HS-5 (cell line): ENCODE data around the gene GULP1.
"Not testable (repeated sequence)": the region's sequence is repeated elsewhere in the genome, so short reads cannot be mapped to it uniquely, and the experiment has no call there.

Experiments
- DNase-seq: peaks from one replicate; pipeline ENCODE4 v3.0.0-alpha.2; 2012; ENCODE audit warnings: low read depth

Gene GULP1

GRCh38 chr2:188415754-188416083, 124.0 kb downstream of the GULP1 start:
- DNase-seq, result no peak

GRCh38 chr2:188416367-188416766, 124.7 kb downstream of the GULP1 start:
- no peak for DNase-seq

GRCh38 chr2:188422726-188423125, 131.1 kb downstream of the GULP1 start:
- DNase-seq, result no peak

- no peak for DNase-seq
These were observed 133.6 kb downstream of the GULP1 start for GRCh38 chr2:188425266-188425665.

GRCh38 chr2:188426121-188426520, 134.4 kb downstream of the GULP1 start:
- DNase-seq, result no peak

- no peak for DNase-seq
These were observed 139.0 kb downstream of the GULP1 start for GRCh38 chr2:188430705-188431104.

- DNase-seq, result no peak
These were observed 142.3 kb downstream of the GULP1 start for GRCh38 chr2:188434018-188434417.

- no peak for DNase-seq
These were observed 143.4 kb downstream of the GULP1 start for GRCh38 chr2:188435115-188435514.

- DNase-seq, result no peak
These were observed 145.9 kb downstream of the GULP1 start for GRCh38 chr2:188437537-188437936.

GRCh38 chr2:188439986-188440385, 148.3 kb downstream of the GULP1 start:
- no peak for DNase-seq

GRCh38 chr2:188440849-188441248, 149.2 kb downstream of the GULP1 start:
- DNase-seq, result no peak

GRCh38 chr2:188441288-188441947, 149.7 kb downstream of the GULP1 start:
- DNase-seq, result no peak

- no peak for DNase-seq
These were observed 151.5 kb downstream of the GULP1 start for GRCh38 chr2:188443207-188443606.

- DNase-seq, result peak; percentile 33
These were observed 152.6 kb downstream of the GULP1 start for GRCh38 chr2:188444106-188444835.

- no peak for DNase-seq
These were observed 157.9 kb downstream of the GULP1 start for GRCh38 chr2:188449561-188449960.

GRCh38 chr2:188449971-188450370, 158.3 kb downstream of the GULP1 start:
- no peak for DNase-seq

- peak; percentile 20 for DNase-seq
These were observed 159.2 kb downstream of the GULP1 start for GRCh38 chr2:188450732-188451483.

GRCh38 chr2:188452084-188452483, 160.4 kb downstream of the GULP1 start:
- DNase-seq, result no peak

- DNase-seq, result no peak
These were observed 164.6 kb downstream of the GULP1 start for GRCh38 chr2:188456114-188456909.

GRCh38 chr2:188459061-188459460, 167.4 kb downstream of the GULP1 start:
- no peak for DNase-seq

GRCh38 chr2:188466078-188466477, 174.4 kb downstream of the GULP1 start:
- not testable (repeated sequence) for DNase-seq

GRCh38 chr2:188466761-188467160, 175.1 kb downstream of the GULP1 start:
- DNase-seq, result no peak
